Left lung (tissue), 10 donors: ENCODE measurements around the gene MCUR1. TPM values are rescaled to one million over a fixed set of nuclear protein-coding genes. Genes with fewer than 3 reads are reported as not detected.
"Not testable (repeated sequence)": the region's sequence is repeated elsewhere in the genome, so short reads cannot be mapped to it uniquely, and the experiment has no call there.

ENCODE experiments used
- ATAC-seq: fragments of 200-7000 bp; cut with Tn5 transposase; one replicate; pipeline ENCODE4 v1.9.1; 2020; ENCODE audit warnings: moderate library complexity
- DNase-seq, 4 donors: peaks; one replicate each; pipeline ENCODE4 v3.0.0-alpha.2; 2013 to 2020
- H3K27ac ChIP-seq, 2 donors: fragments of 200-600 bp; sonication (generic) in 1 of 2; one replicate each; pipeline versions ENCODE4 v1.5.0 to v1.8.0; 2020 to 2021
- H3K27me3 ChIP-seq, 2 donors: fragments of 200-600 bp; sonication (generic) in 1 of 2; one replicate each; pipeline versions ENCODE4 v1.5.0 to v1.8.0; 2020 to 2021
- H3K36me3 ChIP-seq, 2 donors: fragments of 200-600 bp; sonication (generic) in 1 of 2; one replicate each; pipeline versions ENCODE4 v1.5.0 to v1.8.0; 2020 to 2021
- H3K4me1 ChIP-seq, 2 donors: fragments of 200-600 bp; one replicate each; pipeline ENCODE4 v1.8.0; 2021
- H3K4me3 ChIP-seq, 2 donors: fragments of 200-600 bp; sonication (generic) in 1 of 2; one replicate each; pipeline versions ENCODE4 v1.5.0 to v1.8.0; 2020 to 2021; ENCODE audit warnings: mild to moderate bottlenecking in 1 of 2
- H3K9me3 ChIP-seq, 2 donors: fragments of 200-600 bp; sonication (generic) in 1 of 2; one replicate each; pipeline versions ENCODE4 v1.5.0 to v1.8.0; 2020 to 2021
- intact Hi-C, 2 donors: fragments of 100-400 bp; cut with DNase I; formaldehyde crosslinking; loops; one replicate each; pipeline versions ENCODE4 v1.11.2 to v1.14.2; 2022
- polyA plus RNA-seq, 6 donors: library from polyadenylated mRNA; unstranded; fragments of 120-200 nt; gene quantifications; one replicate each; pipeline ENCODE4 v1.2.1, GENCODE V29; 2013; ENCODE audit not compliant: insufficient read length in 6 of 6
- total RNA-seq, 2 donors: library from RNA; stranded (reverse); fragmentation: NEBNext Ultra II Directional; extraction: Animal tissue kit (Norgen Biotek cat#: 25700); gene quantifications; one replicate each; pipeline ENCODE4 v1.2.1, GENCODE V29; 2021
- TF ChIP-seq, protein P1 (sequence below), 2 donors: fragments of 200-600 bp; sonication (generic) in 1 of 2; IDR thresholded peaks; one replicate each; pipeline versions ENCODE4 v1.5.0 to v1.8.0; 2021; ENCODE audit warnings: antibody characterized with exemption in 2 of 2
- donor health status: DM: no; HTN: yes; CAD: no.
- donor health status: DM: no; HTN: no; CAD: no.

The MCUR1 gene
- total and polyA plus RNA-seq, 8 donors, result 25.3 to 41.1 (median 32.4) TPM

DNA sequence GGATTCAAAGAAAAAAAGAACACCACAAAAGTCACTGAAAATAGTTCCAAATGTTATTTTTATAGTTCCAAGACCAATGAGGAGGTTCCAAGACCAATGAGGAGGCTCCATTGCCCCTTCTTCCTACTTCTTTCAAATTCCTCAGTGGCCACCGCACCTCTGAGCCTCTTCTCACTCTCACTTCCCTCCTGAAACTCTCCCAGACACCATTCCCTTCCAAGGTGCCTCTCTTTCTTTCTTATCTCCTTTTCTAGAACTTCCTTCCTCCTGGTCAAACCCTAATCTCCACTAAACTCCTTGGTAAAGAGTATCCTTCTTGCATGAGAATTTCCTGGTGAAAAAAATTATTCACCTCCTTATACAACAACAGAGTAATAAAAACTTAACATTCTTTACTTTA is 20.4 kb upstream of the MCUR1 start:
- Histone ChIP-seq H3K27me3 (no peaks in the 10 kb centered on the region), H3K9me3 (no peaks in the 10 kb centered on the region), H3K27ac (no peak overlapping the region), H3K36me3 (no peaks in the 10 kb centered on the region), H3K4me3 (no peak overlapping the region), H3K4me1 (no peaks in the 10 kb centered on the region)
- no peak for DNase-seq
- ATAC-seq, result no peak
- TF ChIP-seq, protein P1, sequence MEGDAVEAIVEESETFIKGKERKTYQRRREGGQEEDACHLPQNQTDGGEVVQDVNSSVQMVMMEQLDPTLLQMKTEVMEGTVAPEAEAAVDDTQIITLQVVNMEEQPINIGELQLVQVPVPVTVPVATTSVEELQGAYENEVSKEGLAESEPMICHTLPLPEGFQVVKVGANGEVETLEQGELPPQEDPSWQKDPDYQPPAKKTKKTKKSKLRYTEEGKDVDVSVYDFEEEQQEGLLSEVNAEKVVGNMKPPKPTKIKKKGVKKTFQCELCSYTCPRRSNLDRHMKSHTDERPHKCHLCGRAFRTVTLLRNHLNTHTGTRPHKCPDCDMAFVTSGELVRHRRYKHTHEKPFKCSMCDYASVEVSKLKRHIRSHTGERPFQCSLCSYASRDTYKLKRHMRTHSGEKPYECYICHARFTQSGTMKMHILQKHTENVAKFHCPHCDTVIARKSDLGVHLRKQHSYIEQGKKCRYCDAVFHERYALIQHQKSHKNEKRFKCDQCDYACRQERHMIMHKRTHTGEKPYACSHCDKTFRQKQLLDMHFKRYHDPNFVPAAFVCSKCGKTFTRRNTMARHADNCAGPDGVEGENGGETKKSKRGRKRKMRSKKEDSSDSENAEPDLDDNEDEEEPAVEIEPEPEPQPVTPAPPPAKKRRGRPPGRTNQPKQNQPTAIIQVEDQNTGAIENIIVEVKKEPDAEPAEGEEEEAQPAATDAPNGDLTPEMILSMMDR (IDR thresholded peaks at IDR 0.05), result no peak
- intact Hi-C loops, result no loop called here

DNA sequence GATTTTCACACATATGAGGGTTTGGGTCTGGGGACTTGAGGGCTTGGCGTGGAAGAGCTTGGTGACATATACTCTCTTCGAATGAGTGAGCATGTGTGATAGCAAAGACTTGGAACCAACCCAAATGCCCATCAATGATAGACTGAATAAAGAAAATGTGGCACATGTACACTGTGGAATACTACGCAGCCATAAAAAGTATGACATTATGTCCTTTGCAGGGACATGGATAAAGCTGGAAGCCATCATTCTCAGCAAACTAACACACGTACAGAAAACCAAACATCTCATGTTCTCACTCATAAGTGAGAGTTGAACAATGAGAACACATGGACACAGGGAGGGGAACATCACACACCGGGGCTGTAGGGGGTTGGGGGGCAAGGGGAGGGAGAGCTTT is 19.7 kb upstream of the MCUR1 start:
- H3K36me3 ChIP-seq, H3K4me1 ChIP-seq, intact Hi-C loops, H3K27me3 ChIP-seq, H3K9me3 ChIP-seq, H3K4me3 ChIP-seq, H3K27ac ChIP-seq, ATAC-seq, DNase-seq: not testable (repeated sequence)

DNA sequence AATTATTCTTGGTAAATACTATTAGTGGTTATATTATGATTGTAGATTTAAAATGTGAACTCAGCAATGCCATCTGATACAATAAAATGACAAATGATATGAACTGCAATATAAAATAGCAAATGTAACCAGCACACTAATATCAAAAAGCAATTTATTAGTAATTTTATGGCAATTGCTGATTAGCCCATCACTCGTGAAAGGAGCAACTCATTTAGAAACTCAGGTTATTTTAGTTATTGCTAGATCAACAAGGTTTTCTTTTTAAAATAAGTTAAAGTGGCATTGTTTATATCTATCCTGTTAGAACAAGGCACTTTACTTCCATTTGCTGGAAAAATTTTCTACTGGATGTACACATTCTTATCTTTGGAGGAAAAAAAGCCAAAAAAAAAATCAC is 18.4 kb upstream of the MCUR1 start:
- intact Hi-C loops, result no loop called here
- no peaks in the 10 kb centered on the region for H3K36me3 ChIP-seq
- H3K4me3 ChIP-seq, result no peak overlapping the region
- ATAC-seq, result no peak
- H3K4me1 ChIP-seq, result no peaks in the 10 kb centered on the region
- no peaks in the 10 kb centered on the region for H3K9me3 ChIP-seq
- no peak overlapping the region for H3K27ac ChIP-seq
- TF ChIP-seq, protein P1 (IDR thresholded peaks at IDR 0.05), result no peak
- DNase-seq, result no peak
- no peaks in the 10 kb centered on the region for H3K27me3 ChIP-seq

DNA sequence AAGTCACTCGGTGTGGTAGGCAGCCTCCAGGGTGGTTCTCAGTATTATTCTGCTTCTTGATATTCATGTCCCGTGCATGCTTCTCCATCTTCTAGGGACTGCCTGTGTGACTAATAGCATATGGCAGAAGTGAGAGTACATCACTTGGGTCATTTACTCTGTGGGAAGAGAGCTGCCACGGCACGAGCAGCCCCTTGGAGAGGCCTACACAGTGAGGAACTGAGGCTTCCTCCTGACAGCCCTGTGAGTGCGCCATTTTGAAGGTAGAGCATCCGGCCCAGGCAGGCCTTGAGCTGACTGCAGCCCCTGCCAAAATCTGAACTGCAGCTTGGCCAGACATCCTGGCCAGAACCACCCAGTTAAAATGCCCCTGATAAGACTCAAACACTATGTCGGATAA is 17.3 kb upstream of the MCUR1 start:
- TF ChIP-seq, protein P1 (IDR thresholded peaks at IDR 0.05), result no peak
- Histone ChIP-seq H3K4me1 (no peaks in the 10 kb centered on the region), H3K4me3 (no peak overlapping the region)

DNA sequence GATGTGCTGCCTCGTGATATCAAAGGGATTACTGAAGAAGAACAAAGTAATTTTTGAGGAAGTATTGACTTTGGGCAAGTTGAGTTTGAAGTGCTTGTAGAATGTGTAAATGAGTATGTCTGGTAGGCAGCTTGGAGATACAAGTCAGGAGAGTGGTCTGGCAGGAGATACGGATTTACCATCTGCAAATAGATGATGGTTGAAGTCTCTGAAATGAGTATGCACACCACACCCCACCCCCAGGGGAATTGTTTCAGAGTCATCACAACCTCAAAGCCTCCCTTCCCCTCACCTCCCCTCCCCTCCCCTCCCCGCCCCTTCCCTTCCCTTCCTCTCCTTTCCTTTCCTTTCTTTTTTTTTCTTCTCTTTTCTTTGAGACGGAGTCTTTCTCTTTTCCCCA is 16.4 kb upstream of the MCUR1 start:
- ATAC-seq (no peak), DNase-seq (no peak)
- no peaks in the 10 kb centered on the region for H3K4me1 ChIP-seq
- H3K27ac ChIP-seq, result no peak overlapping the region
- H3K4me3 ChIP-seq, result no peak overlapping the region
- TF ChIP-seq, protein P1 (IDR thresholded peaks at IDR 0.05), result no peak
- no peaks in the 10 kb centered on the region for H3K27me3 ChIP-seq
- H3K36me3 ChIP-seq, result no peaks in the 10 kb centered on the region
- no peaks in the 10 kb centered on the region for H3K9me3 ChIP-seq
- intact Hi-C loops, result no loop called here

More for the DNA sequence above, 17.3 kb upstream of the MCUR1 start:
- DNase-seq, result no peak
- Histone ChIP-seq H3K27me3 (no peaks in the 10 kb centered on the region), H3K9me3 (no peaks in the 10 kb centered on the region), H3K36me3 (no peaks in the 10 kb centered on the region), H3K27ac (no peak overlapping the region)
- ATAC-seq, result no peak
- intact Hi-C loops, result no loop called here

DNA sequence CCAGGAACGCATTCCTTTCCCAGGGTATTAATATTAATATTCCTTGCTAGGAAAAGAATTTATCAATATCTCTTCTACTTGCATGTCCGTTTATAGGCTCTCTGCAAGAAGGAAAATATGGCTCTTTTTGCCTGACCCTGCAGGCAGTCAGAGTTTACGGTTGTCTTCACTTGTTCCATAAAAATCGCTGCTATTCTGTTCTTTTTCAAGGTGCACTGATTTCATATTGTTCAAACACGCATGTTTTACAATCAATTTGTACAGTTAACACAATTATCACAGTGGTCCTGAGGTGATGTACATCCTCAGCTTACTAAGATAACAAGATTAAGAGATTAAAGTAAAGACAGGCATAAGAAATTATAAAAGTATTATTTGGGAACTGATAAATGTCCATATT is 15.1 kb upstream of the MCUR1 start:
- H3K27ac ChIP-seq, ATAC-seq, H3K4me1 ChIP-seq, H3K36me3 ChIP-seq, H3K27me3 ChIP-seq, DNase-seq, H3K9me3 ChIP-seq, H3K4me3 ChIP-seq, intact Hi-C loops: not testable (repeated sequence)

DNA sequence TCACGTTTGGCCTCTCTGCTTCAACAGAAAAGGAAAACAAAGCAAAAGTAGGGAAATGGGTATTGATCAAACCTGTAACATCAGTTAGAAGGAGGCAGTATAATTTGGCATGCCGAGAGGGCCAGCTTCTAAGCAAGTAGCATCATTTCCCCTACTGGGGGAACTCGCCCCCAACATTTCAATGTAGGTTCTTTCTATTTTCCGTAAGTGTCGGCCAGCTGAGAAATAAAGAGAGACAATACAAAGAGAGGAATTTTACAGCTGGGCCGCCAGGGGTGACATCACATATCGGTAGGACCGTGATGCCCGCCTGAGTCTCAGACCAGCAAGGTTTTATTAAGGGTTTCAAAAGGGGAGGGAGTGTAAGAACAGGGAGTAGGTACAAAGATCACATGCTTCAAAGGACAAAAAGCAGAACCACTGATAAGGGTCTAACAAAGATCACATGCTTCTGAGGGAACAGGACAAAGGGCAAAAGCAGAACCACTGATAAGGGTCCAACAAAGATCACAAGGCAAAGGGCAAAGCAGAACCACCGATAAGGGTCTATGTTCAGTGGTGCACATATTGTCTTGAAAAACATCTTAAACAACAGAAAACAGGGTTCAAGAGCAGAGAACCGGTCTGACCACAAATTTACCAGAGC is 14.4 kb upstream of the MCUR1 start:
- H3K36me3 ChIP-seq, result not testable (repeated sequence)

More for the DNA sequence above, 14.4 kb upstream of the MCUR1 start:
- intact Hi-C loops, H3K27me3 ChIP-seq, ATAC-seq, H3K27ac ChIP-seq, H3K9me3 ChIP-seq, DNase-seq, H3K4me3 ChIP-seq, H3K4me1 ChIP-seq: not testable (repeated sequence)
